Stimulated activated CD4-positive, alpha-beta T cell treated with anti-CD3 and anti-CD28 coated beads, Interleukin-1b, Interleukin-23, amount 100 ng/mL, for 48 hours (primary cell): Measurements from ENCODE around the gene MOGAT2.
A peak's percentile ranks its signal among the peaks of the same experiment; 100 is the strongest.
"Not testable (repeated sequence)": the region's sequence is repeated elsewhere in the genome, so short reads cannot be mapped to it uniquely, and the experiment has no call there.

Experiments used
- DNase-seq: peaks from one replicate; pipeline ENCODE4 v3.0.0-alpha.2; 2020

Gene MOGAT2

DNA sequence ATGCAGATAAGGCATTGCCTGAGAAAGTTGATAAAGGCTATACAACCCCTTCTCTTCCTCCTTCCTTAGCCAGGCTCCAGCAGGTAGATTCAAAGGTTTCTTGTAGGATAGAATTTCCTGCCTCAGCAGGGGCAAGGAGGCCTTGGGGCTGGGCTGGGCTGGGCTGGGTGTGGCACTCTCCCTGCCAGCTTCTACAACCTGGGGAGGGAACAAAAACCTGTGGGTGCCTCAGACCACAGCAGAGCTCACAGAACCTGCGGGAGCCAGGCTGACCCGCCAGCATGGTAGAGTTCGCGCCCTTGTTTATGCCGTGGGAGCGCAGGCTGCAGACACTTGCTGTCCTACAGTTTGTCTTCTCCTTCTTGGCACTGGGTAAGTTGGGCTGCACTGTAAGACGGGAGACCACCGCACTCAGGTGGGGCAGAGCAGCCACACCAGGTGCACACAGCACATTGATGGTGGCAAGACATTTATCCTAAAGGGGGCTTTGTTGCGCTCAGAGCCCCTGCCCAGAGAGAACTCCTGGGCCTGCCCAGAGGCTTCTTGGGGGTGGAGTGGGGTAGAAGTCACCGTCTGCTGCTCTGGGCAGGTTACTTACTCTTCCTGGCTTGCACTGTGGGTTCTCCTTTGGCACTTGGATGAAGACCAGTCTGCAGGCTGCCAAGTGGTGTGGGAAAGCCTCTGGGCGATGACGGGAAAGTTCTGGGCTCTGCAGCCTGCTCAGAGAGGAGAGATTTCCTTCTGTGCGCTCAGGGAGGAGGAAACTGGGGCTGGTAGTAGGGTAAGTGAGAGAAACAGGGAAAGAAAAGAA, at the start of gene MOGAT2:
TSS of gene MOGAT2 (plus strand) at position 231 of the 811 bp plus-strand sequence. CDS start at position 282, 51 bp downstream.
- DNase-seq = no peak

DNA sequence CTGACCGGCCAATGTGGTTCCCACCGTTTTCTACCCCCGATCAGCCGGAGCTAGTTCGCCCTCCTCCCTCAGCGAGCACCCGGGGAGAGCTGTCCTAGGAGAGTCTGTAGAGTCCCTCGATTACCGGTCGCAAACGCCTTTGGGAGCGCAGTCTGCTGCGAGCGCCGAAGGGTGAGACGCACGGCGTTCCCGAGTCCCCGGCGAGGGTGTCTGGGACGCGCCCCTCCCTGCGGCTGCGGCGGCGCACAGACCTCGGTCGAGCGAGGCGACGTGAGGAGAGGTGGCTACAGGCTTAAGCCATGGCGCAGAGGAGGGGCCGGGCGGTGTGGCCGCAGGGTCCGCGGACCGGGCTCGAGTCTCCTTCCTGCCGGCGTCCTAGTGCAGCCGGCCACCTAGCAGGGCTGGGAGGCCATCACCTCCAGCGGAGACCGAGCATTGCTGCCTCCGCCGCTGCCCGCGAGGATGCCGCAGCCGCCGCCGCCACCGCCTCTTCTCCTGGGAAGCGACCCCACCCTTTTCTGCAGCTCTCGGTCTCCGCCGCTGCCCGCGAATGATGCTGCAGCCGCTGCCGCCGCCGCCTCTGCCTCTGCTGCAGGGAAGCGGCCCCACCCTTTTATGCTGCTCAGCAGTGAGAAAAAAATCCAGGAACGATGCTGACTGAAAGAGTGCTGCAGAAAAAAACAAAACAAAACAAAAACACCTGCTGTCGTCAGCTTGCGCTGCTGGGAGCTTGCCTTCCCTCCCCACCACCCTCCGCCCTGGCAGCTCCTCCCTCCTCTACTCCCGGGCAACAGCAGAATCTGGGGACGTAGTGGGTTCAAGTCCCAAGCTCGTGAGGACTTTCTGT, 49.0 kb upstream of the MOGAT2 start, which contains the start of gene MAP6:
TSS of gene MAP6 (minus strand) at position 588 of the 847 bp plus-strand sequence. CDS start 669 bp downstream, outside the sequence.
- DNase-seq = peak; percentile 9

DNA sequence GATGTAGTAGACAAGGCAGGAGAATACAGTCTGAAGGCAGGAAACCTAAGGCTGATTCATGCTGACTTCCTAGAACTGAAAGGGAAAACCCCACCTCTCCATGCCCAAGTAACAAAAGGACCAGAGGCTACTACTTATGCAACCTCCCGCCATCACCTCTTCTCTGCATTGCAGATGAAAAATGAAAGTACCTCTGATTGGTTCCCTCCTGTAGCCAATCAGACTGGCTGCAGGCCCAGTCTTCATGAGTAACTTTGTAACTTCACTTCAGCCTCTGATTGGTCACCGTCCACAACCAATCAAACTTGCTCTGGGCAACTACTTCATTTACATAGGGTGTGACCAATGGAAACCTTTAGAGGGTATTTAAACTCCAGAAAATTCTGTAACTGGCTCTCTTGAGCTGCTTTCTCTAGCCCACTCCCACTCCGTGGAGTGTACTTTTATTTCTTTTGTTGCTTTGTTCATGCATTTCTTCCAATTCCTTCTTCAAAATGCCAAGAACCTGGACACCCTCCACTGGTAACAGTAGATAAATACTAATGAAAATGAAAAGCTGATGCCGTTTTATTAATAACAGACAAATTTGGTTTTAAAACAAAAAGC, 43.6 kb upstream of the MOGAT2 start:
- DNase-seq = peak; percentile 65

DNA sequence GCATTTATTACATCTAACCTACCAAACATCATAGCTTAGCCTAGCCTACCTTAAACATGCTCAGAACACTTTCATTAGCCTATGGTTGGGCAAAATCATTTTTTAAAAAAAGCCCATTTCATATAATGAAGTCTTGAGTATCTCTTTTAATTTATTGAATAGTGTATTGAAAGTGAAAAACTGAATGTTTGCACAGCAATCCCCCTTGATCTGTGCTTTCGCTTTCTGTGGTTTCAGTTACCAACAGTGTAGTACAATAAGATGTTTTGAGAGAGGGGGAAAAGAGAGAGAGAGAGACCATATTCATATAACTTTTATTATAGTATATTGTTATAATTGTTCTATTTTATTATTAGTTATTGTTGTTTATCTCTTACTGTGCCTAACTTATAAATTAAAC, 40.4 kb upstream of the MOGAT2 start:
- DNase-seq = no peak

DNA sequence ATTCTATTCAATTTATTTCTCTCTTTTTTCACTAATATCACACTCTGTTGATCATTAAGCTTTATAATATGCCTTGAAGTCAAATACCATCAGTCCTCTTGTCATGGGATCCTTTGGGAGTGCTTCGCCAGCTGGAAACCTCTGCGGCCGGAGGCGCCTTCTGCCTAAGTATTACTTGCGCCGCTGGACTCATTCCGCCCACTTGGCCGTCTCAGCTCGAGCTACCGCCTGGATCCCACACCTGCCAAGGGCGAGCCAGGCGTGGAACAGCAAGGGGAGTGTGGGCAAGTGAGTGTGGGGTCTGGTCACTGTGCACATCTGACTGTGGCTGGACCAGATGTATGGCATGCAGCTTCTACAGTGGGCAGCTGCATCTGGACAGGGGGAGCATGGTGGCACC, 39.7 kb upstream of the MOGAT2 start:
- DNase-seq = no peak

GRCh38 chr11:75678620-75679259, 38.9 kb upstream of the MOGAT2 start:
- no peak for DNase-seq

GRCh38 chr11:75679566-75679965, 38.1 kb upstream of the MOGAT2 start:
- DNase-seq = no peak

DNA sequence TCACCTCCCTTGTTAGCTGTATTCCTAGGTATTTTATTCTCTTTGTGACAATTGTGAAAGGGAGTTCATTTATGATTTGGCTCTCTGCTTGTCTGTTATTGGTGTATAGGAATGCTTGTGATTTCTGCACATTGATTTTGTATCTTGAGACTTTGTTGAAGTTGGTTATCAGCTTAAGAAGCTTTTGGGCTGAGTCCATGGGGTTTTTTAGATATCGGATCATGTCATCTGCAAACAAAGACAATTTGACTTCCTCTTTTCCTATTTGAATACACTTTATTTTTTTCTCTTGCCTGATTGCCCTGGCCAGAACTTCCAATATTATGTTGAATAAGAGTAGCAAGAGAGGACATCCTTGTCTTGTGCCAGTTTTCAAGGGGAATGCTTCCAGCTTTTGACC, 33.8 kb upstream of the MOGAT2 start:
- not testable (repeated sequence) for DNase-seq

DNA sequence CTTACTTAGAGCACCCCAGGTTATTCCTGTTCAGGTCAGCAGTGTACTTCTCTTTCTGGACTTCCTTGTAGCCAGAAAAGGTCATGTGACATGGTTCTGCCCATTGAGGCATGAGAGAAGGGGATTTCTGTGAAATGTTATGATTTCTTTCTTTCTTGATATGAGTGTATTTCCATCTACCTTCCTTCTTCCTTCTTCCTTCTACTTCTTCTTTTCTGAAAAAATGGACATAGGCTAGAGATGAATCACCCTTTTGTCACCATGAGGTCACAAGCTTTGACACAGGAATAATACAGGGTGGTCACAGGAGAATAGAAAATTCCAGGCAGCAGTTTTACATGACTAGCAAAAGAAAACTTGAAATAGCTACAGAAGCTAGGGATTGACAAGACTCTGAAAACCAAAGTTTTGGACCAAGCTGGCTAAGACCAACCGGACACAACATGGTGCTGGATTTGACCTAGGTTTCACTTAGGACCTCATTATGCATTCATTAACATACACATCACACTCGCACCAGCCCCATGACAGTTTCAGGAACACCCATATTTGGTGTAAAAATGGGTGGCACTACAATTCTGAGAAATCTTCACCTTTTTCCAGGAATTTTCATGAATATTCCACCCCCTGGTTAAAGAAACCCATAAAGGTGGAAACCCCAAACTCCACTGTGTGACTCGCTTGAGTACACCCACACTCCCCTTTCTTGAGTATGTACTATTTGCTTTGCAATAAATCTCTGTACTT, 27.6 kb upstream of the MOGAT2 start:
- no peak for DNase-seq

DNA sequence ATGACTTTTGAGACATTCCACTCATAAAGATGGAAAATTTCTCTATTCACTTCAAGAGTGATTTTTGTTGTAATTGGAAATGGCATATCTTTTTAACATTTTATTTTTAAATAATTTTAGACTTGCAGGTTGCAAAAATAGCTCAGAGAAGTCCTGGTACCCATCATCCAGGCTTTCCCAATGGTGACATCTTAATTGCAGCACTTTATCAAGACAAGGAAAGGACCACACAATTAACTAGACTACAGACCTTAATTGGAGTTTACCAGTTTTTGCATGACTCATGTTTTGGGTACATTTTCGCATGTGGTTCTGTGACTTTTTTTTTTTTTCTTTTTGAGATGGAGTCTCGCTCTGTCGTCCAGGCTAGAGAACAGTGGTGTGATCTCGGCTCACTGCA, 25.8 kb upstream of the MOGAT2 start:
- DNase-seq = no peak

- DNase-seq = no peak
These were observed 19.6 kb upstream of the MOGAT2 start for GRCh38 chr11:75697906-75698581.

GRCh38 chr11:75700940-75701339, 16.7 kb upstream of the MOGAT2 start:
- DNase-seq = no peak

GRCh38 chr11:75703695-75704237, 13.9 kb upstream of the MOGAT2 start:
- DNase-seq = no peak

GRCh38 chr11:75705541-75705940, 12.1 kb upstream of the MOGAT2 start:
- DNase-seq = no peak

- DNase-seq = peak; percentile 68
These were observed 11.3 kb upstream of the MOGAT2 start for GRCh38 chr11:75706260-75706729.

GRCh38 chr11:75714211-75714610, 3.4 kb upstream of the MOGAT2 start:
- no peak for DNase-seq

GRCh38 chr11:75715688-75716087, 1.9 kb upstream of the MOGAT2 start:
- no peak for DNase-seq

GRCh38 chr11:75716659-75717058, 979 bp upstream of the MOGAT2 start:
- no peak for DNase-seq

DNA sequence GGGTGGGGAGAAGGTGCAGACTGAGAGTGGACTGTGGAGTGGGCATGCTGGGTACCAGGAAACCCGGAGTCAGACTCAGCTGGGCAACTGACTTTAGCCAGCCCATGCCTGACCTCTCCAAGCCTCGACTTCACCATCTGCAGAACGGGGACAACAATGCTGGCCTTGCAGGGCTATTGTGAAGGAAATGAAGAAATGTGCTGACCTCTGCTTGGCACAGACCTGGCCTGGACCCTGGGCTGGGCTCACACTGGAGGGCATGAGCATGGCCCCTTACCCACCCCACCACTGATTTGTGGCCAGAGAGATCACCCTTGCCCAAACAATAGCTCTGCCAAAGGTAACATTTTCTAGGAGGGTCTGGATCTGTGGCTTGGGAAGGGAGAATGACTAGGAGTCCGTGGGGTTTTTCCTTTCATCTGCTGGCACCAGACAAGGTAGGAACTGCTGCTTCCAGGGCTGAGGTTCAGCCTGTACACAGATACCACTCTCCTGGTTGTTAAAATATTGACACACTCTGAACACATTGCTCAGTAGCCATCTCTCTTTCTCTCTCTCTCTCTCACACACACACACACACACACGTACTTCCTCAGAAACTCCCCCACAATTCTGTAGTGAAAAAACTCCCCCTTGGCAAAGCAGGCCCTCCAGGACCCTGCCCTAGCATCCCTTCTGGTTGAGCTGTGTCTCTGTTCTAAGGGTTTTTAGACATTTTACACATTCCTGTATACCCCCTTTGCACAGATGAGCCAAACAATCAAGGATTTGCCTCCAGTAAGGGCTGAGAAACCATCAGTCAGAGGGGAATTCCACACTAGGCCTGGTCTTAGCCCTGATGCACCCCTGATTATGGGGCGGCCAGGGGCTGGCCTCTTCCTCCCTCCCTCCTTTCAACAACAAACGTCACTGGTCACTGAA, 1.0 kb downstream of the MOGAT2 start:
- no peak for DNase-seq
